AG08396 (cell line): ENCODE data around the gene NUDT8.
A peak's percentile ranks its signal among the peaks of the same experiment; 100 is the strongest.
"Not testable (repeated sequence)": the region's sequence is repeated elsewhere in the genome, so short reads cannot be mapped to it uniquely, and the experiment has no call there.

ENCODE experiments used
- DNase-seq: peaks from one replicate; pipeline ENCODE4 v3.0.0; 2012; ENCODE audit warnings: low spot score, mixed read lengths

Gene NUDT8

GRCh38 chr11:67627812-67628624 lies 1.7 kb downstream of the NUDT8 start:
- no peak for DNase-seq

GRCh38 chr11:67627441-67627811 lies 2.3 kb downstream of the NUDT8 start:
- DNase-seq = no peak

- DNase-seq = no peak
Observed at GRCh38 chr11:67626970-67627369, 2.8 kb downstream of the NUDT8 start.

GRCh38 chr11:67626131-67626833 lies 3.5 kb downstream of the NUDT8 start:
- not testable (repeated sequence) for DNase-seq

GRCh38 chr11:67623795-67624194 lies 5.9 kb downstream of the NUDT8 start:
- not testable (repeated sequence) for DNase-seq

- not testable (repeated sequence) for DNase-seq
Observed at GRCh38 chr11:67622905-67623304, 6.8 kb downstream of the NUDT8 start.

- not testable (repeated sequence) for DNase-seq
Observed at GRCh38 chr11:67621928-67622327, 7.8 kb downstream of the NUDT8 start.

- not testable (repeated sequence) for DNase-seq
Observed at GRCh38 chr11:67620621-67621020, 9.1 kb downstream of the NUDT8 start.

GRCh38 chr11:67619683-67620618 lies 9.8 kb downstream of the NUDT8 start:
- not testable (repeated sequence) for DNase-seq

GRCh38 chr11:67618901-67619659 lies 10.7 kb downstream of the NUDT8 start:
- not testable (repeated sequence) for DNase-seq

- no peak for DNase-seq
Observed at GRCh38 chr11:67617243-67617953, 12.3 kb downstream of the NUDT8 start.

GRCh38 chr11:67616431-67617242 lies 13.1 kb downstream of the NUDT8 start:
- DNase-seq = no peak

- no peak for DNase-seq
Observed at GRCh38 chr11:67615728-67616430, 13.9 kb downstream of the NUDT8 start.

GRCh38 chr11:67614730-67615714 lies 14.7 kb downstream of the NUDT8 start:
- DNase-seq = peak; percentile 66

- DNase-seq = peak; percentile 73
Observed at GRCh38 chr11:67613960-67614715, 15.6 kb downstream of the NUDT8 start.

- DNase-seq = peak; percentile 10
Observed at GRCh38 chr11:67613313-67613959, 16.3 kb downstream of the NUDT8 start.

- DNase-seq = no peak
Observed at GRCh38 chr11:67612751-67613150, 17.0 kb downstream of the NUDT8 start.
